Endodermal cell (in vitro differentiated cells): ENCODE results near the gene SYCE1L. TPM values are rescaled to one million over a fixed set of nuclear protein-coding genes. Genes with fewer than 3 reads are reported as not detected.

Experiments
- DNase-seq: peaks from one replicate; pipeline ENCODE4 v3.0.0-alpha.2; 2017
- H3K27ac ChIP-seq: 2 replicates; pipeline ENCODE4 v1.5.1; 2013; ENCODE audit warnings: mild to moderate bottlenecking, low read depth, low read length, moderate library complexity
- H3K27me3 ChIP-seq: 2 replicates; pipeline ENCODE4 v1.6.1; 2013; ENCODE audit warnings: mild to moderate bottlenecking, low read length, moderate library complexity; ENCODE audit not compliant: insufficient read depth, control insufficient read depth, poor library complexity, severe bottlenecking
- H3K36me3 ChIP-seq: 2 replicates; pipeline ENCODE4 v1.7.0; 2013; ENCODE audit warnings: mild to moderate bottlenecking, low read length, moderate library complexity; ENCODE audit not compliant: control insufficient read depth, insufficient read depth
- H3K4me1 ChIP-seq: one replicate; pipeline ENCODE4 v1.7.0; 2013; ENCODE audit warnings: low read length; ENCODE audit not compliant: control insufficient read depth, insufficient read depth
- H3K4me3 ChIP-seq: 2 replicates; pipeline ENCODE4 v1.5.1; 2013; ENCODE audit warnings: mild to moderate bottlenecking, low read length, moderate library complexity
- H3K9ac ChIP-seq: 2 replicates; pipeline ENCODE4 v1.6.1; 2013; ENCODE audit warnings: mild to moderate bottlenecking, low read length, moderate library complexity; ENCODE audit not compliant: poor library complexity, severe bottlenecking; ENCODE audit errors: extremely low read depth
- H3K9me3 ChIP-seq: 2 replicates; pipeline ENCODE4 v1.6.1; 2013; ENCODE audit warnings: mild to moderate bottlenecking, low read length, moderate library complexity; ENCODE audit not compliant: control insufficient read depth
- H3K27ac Mint-ChIP-seq: 2 replicates; pipeline ENCODE4 v1.8.0; 2020; ENCODE audit warnings: mixed read lengths
- H3K27me3 Mint-ChIP-seq: 2 replicates; pipeline ENCODE4 v1.8.0; 2021; ENCODE audit warnings: mild to moderate bottlenecking, mixed read lengths; ENCODE audit not compliant: insufficient read depth
- H3K36me3 Mint-ChIP-seq: 2 replicates; pipeline ENCODE4 v1.8.0; 2020; ENCODE audit warnings: low read depth, mixed read lengths
- H3K4me1 Mint-ChIP-seq: 2 replicates; pipeline ENCODE4 v1.8.0; 2020; ENCODE audit warnings: mixed read lengths
- H3K4me3 Mint-ChIP-seq: 2 replicates; pipeline ENCODE4 v1.8.0; 2020; ENCODE audit warnings: mild to moderate bottlenecking, moderate library complexity, mixed read lengths
- H3K9me3 Mint-ChIP-seq: 2 replicates; pipeline ENCODE4 v1.8.0; 2020; ENCODE audit warnings: mild to moderate bottlenecking, mixed read lengths
- WGBS, 2 experiments: methylation state at CpG; one replicate each; pipeline versions ENCODE4 v1.1.5 to v1.1.7; 2013; ENCODE audit warnings: missing lambda C conversion rate in 2 of 2, mixed read lengths in 1 of 2; ENCODE audit not compliant: insufficient coverage in 1 of 2, insufficient read length in 1 of 2; 5-methylcytosine and 5-hydroxymethylcytosine counted together
- total RNA-seq, 2 donors: library from RNA; stranded (reverse); fragmentation: NEBNext Ultra II Directional in 1 of 2; extraction: Animal tissue kit (Norgen Biotek cat#: 25700) in 1 of 2; gene quantifications; 2 replicates in 1 of 2; 3 replicates in 1 of 2; pipeline ENCODE4 v1.2.1, GENCODE V29; 2021
- TF ChIP-seq, protein P1 (sequence below): fragments of 200-600 bp; sonication (generic); conservative IDR thresholded peaks from 2 replicates; pipeline ENCODE4 v1.5.0; 2021; ENCODE audit warnings: antibody characterized with exemption, mild to moderate bottlenecking

SYCE1L gene
- total RNA-seq, 2 donors from 2014 or later: 13.6 to 19.9 TPM

DNA sequence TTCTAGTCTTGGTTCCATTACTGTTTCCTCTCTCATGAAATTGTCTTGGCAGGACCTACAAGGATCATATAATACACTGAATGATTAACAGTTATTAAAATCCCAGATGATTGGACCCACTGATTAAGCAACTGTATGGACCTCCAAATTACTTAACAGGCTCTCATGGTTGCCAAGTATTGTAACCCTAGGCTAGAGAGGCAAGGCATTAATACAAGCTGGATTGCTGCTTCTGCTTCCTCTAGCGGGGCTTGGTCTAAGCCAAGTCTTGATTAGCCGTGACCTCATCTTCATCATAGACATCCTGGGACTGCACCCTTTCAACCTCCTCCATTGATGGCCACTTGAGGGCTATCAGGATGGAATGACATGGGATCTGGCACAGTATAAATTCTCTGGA lies 46.9 kb downstream of the SYCE1L start:
- 91 to 100% methylated on average over 2 of the region's 2 CpGs for WGBS, 2 experiments
- Mint-ChIP-seq H3K27ac (no peak overlapping the region), H3K27me3 (peaks cover 11% of the 10 kb centered on the region), H3K9me3 (no peaks in the 10 kb centered on the region), H3K36me3 (no peaks in the 10 kb centered on the region), H3K4me3 (no peak overlapping the region), H3K4me1 (no peaks in the 10 kb centered on the region)
- Histone ChIP-seq H3K27ac (no peak overlapping the region), H3K9ac (no peak overlapping the region), H3K27me3 (no peaks in the 10 kb centered on the region), H3K36me3 (no peaks in the 10 kb centered on the region), H3K9me3 (no peaks in the 10 kb centered on the region), H3K4me1 (no peaks in the 10 kb centered on the region), H3K4me3 (no peak overlapping the region)
- TF ChIP-seq, protein P1, sequence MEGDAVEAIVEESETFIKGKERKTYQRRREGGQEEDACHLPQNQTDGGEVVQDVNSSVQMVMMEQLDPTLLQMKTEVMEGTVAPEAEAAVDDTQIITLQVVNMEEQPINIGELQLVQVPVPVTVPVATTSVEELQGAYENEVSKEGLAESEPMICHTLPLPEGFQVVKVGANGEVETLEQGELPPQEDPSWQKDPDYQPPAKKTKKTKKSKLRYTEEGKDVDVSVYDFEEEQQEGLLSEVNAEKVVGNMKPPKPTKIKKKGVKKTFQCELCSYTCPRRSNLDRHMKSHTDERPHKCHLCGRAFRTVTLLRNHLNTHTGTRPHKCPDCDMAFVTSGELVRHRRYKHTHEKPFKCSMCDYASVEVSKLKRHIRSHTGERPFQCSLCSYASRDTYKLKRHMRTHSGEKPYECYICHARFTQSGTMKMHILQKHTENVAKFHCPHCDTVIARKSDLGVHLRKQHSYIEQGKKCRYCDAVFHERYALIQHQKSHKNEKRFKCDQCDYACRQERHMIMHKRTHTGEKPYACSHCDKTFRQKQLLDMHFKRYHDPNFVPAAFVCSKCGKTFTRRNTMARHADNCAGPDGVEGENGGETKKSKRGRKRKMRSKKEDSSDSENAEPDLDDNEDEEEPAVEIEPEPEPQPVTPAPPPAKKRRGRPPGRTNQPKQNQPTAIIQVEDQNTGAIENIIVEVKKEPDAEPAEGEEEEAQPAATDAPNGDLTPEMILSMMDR: no peak
- no peak for DNase-seq

DNA sequence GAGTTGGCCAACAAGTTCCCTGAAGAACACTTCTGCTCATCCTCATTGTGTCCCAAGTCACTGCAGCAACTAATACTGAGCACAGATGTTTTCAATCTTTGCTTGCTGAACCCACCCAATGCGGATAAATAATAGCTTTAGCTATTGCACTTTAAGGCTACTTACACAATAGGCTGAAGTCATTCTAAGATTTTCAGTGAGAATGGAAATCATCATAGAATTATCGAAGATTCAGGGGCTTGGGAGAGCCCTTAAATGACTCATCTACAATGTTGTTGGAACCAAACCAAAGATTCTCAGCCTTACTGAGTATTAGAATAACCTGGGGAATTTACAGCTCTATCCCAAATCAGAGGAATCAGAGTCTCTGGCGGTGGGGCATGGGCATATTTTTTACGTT lies 51.2 kb downstream of the SYCE1L start:
- Histone ChIP-seq H3K27ac (no peak overlapping the region), H3K36me3 (no peaks in the 10 kb centered on the region), H3K9ac (no peak overlapping the region), H3K4me1 (no peaks in the 10 kb centered on the region), H3K4me3 (no peak overlapping the region), H3K9me3 (no peaks in the 10 kb centered on the region), H3K27me3 (no peaks in the 10 kb centered on the region)
- Mint-ChIP-seq H3K9me3 (peaks cover 2% of the 10 kb centered on the region), H3K36me3 (no peaks in the 10 kb centered on the region), H3K4me1 (no peaks in the 10 kb centered on the region), H3K4me3 (no peak overlapping the region), H3K27ac (no peak overlapping the region), H3K27me3 (peaks cover 16% of the 10 kb centered on the region)
- TF ChIP-seq, protein P1: no peak
- 96 to 100% methylated on average over 3 to 4 of the region's 4 CpGs for WGBS, 2 experiments
- DNase-seq: no peak

Other genes starting within 250 kb of the SYCE1L start
- 10 to 100 TPM; 43.6 to 45.7 TPM for gene MON1B, start 8.2 kb upstream of the SYCE1L start, total RNA-seq
- gene ADAMTS18, start 235.6 kb downstream of the SYCE1L start, total RNA-seq: 10 to 100 TPM in 1 of 2 donors, 1 to 10 TPM in 1; 7.9 to 12.4 TPM